GM23338 (cell line): ENCODE measurements around the gene HOXA3.

ENCODE experiments used
- CREB1 ChIP-seq: fragments of 250-450 bp; sonication (Bioruptor Pico); IDR thresholded peaks from 2 replicates; pipeline ENCODE4 v1.5.0; 2020; ENCODE audit warnings: low read depth, mild to moderate bottlenecking, moderate library complexity
- EZH2 ChIP-seq: fragments of 200-600 bp; sonication (generic); IDR thresholded peaks from one replicate; pipeline ENCODE4 v1.8.0; 2017; ENCODE audit warnings: antibody characterized with exemption, mild to moderate bottlenecking, low read depth; ENCODE audit not compliant: unreplicated experiment
- EZH2phosphoT487 ChIP-seq: fragments of 200-600 bp; sonication (generic); IDR thresholded peaks from one replicate; pipeline ENCODE4 v1.8.1; 2018; ENCODE audit warnings: antibody characterized with exemption; ENCODE audit not compliant: unreplicated experiment
- JUNB ChIP-seq: IDR thresholded peaks from one replicate; pipeline ENCODE4 v1.6.1; 2016; ENCODE audit warnings: antibody characterized with exemption; ENCODE audit not compliant: unreplicated experiment
- NANOG ChIP-seq: IDR thresholded peaks from 2 replicates; pipeline ENCODE4 v1.6.1; 2016; ENCODE audit warnings: antibody characterized with exemption, borderline replicate concordance
- POLR2AphosphoS5 ChIP-seq: IDR thresholded peaks from 2 replicates; pipeline ENCODE4 v1.6.1; 2016; ENCODE audit warnings: antibody characterized with exemption, low read depth
- STAT1 ChIP-seq: IDR thresholded peaks from one replicate; pipeline ENCODE4 v1.6.1; 2016; ENCODE audit warnings: antibody characterized with exemption; ENCODE audit not compliant: unreplicated experiment
- ZNF331 ChIP-seq: fragments of 250-450 bp; sonication (Bioruptor Pico); IDR thresholded peaks from 2 replicates; pipeline ENCODE4 v1.5.0; 2020; ENCODE audit warnings: low read depth, mild to moderate bottlenecking, moderate library complexity
- TF ChIP-seq, protein P1 (sequence below), 2 experiments: fragments of 200-600 bp in 1 of 2; sonication (generic) in 1 of 2; conservative IDR thresholded peaks; 2 replicates each; pipeline versions ENCODE4 v1.5.1 to v1.6.1; 2016 to 2017; ENCODE audit warnings: antibody characterized with exemption in 2 of 2, low read depth in 2 of 2, mild to moderate bottlenecking in 2 of 2, moderate library complexity in 1 of 2
- TF ChIP-seq, protein P2 (sequence below): fragments of 250-450 bp; sonication (Bioruptor Pico); IDR thresholded peaks from 2 replicates; pipeline ENCODE4 v1.5.0; 2020; ENCODE audit warnings: mild to moderate bottlenecking, moderate library complexity
- TF ChIP-seq, protein P3 (sequence below): IDR thresholded peaks from 2 replicates; pipeline ENCODE4 v1.6.1; 2016; ENCODE audit warnings: antibody characterized with exemption
- TF ChIP-seq, protein P4 (sequence below): IDR thresholded peaks from one replicate; pipeline ENCODE4 v1.6.1; 2018; ENCODE audit warnings: antibody characterized with exemption; ENCODE audit not compliant: unreplicated experiment

DNA sequence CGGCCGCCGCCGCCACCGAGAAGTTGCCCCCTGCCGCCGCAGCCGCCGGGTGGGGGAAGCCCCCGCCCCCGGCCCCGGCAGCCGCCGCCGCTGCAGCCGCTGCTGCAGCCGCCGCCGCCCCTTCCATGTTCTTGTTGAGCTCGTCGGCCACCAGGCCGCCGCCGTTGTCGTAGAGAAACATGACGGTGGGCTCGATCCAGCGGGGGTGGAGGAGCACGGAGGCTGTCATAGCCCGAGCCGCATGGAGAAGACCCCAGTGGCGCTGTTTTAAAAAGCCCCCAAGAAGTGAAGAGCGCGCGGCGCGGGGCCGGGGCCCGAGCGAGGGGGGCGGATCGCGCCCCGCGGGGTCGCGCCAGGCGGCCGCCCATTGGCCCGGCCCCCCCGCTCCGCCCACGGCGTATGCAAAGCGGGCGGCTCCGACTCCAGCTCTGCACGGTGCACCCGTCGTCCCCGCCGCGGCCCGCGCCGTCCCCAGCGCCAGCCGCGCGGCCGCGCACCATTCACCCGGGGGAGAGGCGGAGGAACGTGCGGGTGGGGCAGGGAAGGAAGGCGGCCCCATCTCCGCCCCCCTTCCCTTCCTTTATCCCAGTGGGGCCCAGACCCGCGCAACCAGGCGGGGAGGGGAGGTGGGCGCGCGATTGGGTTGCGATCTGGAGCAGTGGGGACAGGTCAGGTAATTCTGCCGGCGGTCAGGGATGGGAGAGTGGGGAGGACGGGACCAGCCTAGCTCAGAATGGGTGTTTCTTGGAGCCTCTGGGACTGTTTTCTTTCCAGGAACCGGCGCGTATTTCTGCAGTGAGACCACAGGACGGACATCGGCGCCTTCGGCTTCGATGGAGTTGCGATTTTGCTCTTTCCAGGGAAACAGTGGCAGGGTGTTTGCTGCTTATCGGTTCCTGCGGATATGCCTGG is 47.7 kb upstream of the HOXA3 start, which contains the start of gene HOXA13:
- TF ChIP-seq, protein P1, sequence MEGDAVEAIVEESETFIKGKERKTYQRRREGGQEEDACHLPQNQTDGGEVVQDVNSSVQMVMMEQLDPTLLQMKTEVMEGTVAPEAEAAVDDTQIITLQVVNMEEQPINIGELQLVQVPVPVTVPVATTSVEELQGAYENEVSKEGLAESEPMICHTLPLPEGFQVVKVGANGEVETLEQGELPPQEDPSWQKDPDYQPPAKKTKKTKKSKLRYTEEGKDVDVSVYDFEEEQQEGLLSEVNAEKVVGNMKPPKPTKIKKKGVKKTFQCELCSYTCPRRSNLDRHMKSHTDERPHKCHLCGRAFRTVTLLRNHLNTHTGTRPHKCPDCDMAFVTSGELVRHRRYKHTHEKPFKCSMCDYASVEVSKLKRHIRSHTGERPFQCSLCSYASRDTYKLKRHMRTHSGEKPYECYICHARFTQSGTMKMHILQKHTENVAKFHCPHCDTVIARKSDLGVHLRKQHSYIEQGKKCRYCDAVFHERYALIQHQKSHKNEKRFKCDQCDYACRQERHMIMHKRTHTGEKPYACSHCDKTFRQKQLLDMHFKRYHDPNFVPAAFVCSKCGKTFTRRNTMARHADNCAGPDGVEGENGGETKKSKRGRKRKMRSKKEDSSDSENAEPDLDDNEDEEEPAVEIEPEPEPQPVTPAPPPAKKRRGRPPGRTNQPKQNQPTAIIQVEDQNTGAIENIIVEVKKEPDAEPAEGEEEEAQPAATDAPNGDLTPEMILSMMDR (conservative IDR thresholded peaks at IDR 0.05; ENCODE audit: low read depth in 2 of 2): no peak
- peak; percentile 95 for TF ChIP-seq EZH2
- TF ChIP-seq, protein P2, sequence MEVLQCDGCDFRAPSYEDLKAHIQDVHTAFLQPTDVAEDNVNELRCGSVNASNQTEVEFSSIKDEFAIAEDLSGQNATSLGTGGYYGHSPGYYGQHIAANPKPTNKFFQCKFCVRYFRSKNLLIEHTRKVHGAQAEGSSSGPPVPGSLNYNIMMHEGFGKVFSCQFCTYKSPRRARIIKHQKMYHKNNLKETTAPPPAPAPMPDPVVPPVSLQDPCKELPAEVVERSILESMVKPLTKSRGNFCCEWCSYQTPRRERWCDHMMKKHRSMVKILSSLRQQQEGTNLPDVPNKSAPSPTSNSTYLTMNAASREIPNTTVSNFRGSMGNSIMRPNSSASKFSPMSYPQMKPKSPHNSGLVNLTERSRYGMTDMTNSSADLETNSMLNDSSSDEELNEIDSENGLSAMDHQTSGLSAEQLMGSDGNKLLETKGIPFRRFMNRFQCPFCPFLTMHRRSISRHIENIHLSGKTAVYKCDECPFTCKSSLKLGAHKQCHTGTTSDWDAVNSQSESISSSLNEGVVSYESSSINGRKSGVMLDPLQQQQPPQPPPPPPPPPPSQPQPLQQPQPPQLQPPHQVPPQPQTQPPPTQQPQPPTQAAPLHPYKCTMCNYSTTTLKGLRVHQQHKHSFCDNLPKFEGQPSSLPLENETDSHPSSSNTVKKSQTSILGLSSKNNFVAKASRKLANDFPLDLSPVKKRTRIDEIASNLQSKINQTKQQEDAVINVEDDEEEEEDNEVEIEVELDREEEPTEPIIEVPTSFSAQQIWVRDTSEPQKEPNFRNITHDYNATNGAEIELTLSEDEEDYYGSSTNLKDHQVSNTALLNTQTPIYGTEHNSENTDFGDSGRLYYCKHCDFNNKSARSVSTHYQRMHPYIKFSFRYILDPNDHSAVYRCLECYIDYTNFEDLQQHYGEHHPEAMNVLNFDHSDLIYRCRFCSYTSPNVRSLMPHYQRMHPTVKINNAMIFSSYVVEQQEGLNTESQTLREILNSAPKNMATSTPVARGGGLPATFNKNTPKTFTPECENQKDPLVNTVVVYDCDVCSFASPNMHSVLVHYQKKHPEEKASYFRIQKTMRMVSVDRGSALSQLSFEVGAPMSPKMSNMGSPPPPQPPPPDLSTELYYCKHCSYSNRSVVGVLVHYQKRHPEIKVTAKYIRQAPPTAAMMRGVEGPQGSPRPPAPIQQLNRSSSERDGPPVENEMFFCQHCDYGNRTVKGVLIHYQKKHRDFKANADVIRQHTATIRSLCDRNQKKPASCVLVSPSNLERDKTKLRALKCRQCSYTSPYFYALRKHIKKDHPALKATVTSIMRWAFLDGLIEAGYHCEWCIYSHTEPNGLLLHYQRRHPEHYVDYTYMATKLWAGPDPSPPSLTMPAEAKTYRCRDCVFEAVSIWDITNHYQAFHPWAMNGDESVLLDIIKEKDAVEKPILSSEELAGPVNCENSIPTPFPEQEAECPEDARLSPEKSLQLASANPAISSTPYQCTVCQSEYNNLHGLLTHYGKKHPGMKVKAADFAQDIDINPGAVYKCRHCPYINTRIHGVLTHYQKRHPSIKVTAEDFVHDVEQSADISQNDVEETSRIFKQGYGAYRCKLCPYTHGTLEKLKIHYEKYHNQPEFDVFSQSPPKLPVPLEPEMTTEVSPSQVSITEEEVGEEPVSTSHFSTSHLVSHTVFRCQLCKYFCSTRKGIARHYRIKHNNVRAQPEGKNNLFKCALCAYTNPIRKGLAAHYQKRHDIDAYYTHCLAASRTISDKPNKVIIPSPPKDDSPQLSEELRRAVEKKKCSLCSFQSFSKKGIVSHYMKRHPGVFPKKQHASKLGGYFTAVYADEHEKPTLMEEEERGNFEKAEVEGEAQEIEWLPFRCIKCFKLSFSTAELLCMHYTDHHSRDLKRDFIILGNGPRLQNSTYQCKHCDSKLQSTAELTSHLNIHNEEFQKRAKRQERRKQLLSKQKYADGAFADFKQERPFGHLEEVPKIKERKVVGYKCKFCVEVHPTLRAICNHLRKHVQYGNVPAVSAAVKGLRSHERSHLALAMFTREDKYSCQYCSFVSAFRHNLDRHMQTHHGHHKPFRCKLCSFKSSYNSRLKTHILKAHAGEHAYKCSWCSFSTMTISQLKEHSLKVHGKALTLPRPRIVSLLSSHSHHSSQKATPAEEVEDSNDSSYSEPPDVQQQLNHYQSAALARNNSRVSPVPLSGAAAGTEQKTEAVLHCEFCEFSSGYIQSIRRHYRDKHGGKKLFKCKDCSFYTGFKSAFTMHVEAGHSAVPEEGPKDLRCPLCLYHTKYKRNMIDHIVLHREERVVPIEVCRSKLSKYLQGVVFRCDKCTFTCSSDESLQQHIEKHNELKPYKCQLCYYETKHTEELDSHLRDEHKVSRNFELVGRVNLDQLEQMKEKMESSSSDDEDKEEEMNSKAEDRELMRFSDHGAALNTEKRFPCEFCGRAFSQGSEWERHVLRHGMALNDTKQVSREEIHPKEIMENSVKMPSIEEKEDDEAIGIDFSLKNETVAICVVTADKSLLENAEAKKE (CRISPR knock-in tag): no peak
- TF ChIP-seq, protein P3, sequence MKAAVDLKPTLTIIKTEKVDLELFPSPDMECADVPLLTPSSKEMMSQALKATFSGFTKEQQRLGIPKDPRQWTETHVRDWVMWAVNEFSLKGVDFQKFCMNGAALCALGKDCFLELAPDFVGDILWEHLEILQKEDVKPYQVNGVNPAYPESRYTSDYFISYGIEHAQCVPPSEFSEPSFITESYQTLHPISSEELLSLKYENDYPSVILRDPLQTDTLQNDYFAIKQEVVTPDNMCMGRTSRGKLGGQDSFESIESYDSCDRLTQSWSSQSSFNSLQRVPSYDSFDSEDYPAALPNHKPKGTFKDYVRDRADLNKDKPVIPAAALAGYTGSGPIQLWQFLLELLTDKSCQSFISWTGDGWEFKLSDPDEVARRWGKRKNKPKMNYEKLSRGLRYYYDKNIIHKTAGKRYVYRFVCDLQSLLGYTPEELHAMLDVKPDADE: no peak
- TF ChIP-seq, protein P4, sequence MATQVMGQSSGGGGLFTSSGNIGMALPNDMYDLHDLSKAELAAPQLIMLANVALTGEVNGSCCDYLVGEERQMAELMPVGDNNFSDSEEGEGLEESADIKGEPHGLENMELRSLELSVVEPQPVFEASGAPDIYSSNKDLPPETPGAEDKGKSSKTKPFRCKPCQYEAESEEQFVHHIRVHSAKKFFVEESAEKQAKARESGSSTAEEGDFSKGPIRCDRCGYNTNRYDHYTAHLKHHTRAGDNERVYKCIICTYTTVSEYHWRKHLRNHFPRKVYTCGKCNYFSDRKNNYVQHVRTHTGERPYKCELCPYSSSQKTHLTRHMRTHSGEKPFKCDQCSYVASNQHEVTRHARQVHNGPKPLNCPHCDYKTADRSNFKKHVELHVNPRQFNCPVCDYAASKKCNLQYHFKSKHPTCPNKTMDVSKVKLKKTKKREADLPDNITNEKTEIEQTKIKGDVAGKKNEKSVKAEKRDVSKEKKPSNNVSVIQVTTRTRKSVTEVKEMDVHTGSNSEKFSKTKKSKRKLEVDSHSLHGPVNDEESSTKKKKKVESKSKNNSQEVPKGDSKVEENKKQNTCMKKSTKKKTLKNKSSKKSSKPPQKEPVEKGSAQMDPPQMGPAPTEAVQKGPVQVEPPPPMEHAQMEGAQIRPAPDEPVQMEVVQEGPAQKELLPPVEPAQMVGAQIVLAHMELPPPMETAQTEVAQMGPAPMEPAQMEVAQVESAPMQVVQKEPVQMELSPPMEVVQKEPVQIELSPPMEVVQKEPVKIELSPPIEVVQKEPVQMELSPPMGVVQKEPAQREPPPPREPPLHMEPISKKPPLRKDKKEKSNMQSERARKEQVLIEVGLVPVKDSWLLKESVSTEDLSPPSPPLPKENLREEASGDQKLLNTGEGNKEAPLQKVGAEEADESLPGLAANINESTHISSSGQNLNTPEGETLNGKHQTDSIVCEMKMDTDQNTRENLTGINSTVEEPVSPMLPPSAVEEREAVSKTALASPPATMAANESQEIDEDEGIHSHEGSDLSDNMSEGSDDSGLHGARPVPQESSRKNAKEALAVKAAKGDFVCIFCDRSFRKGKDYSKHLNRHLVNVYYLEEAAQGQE: no peak
- TF ChIP-seq ZNF331: no peak
- TF ChIP-seq POLR2AphosphoS5: no peak
- TF ChIP-seq EZH2phosphoT487: peak; percentile 99
- TF ChIP-seq JUNB: no peak
- no peak for TF ChIP-seq CREB1 (CRISPR knock-in tag)
- TF ChIP-seq STAT1: no peak
- no peak for TF ChIP-seq NANOG
